PC-3 (cell line): ENCODE measurements around the gene FANCC.

Experiments
- EZH2phosphoT487 ChIP-seq: fragments of 300-600 bp; sonication (generic); IDR thresholded peaks from 2 replicates; pipeline ENCODE4 v1.6.1; 2018; ENCODE audit warnings: mild to moderate bottlenecking, antibody characterized with exemption, low read length, borderline replicate concordance
- TF ChIP-seq, protein P1 (sequence below): fragments of 300-600 bp; sonication (generic); conservative IDR thresholded peaks from 2 replicates; pipeline ENCODE4 v1.5.1; 2017; ENCODE audit warnings: antibody characterized with exemption, low read depth, mild to moderate bottlenecking, low read length

DNA sequence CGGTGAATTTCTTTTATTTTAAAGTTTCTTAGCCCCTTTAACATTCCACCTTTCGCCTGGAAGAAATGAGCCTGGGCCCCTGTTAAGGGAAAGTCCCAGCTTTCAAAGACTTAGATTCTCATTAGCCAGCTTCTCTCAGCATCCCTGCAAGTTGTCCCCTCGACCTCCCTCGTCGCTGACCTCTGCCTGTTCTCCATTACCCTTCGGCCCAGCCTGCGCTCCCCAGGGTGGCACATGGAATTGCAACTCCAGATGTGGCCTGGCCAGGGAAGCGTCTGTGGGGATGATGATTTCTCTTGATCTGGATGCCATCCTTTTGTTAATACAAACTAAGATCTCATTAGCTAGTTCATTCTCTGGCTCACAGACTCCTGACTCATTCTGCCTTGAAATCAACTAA, 43.4 kb upstream of the FANCC start:
- TF ChIP-seq, protein P1, sequence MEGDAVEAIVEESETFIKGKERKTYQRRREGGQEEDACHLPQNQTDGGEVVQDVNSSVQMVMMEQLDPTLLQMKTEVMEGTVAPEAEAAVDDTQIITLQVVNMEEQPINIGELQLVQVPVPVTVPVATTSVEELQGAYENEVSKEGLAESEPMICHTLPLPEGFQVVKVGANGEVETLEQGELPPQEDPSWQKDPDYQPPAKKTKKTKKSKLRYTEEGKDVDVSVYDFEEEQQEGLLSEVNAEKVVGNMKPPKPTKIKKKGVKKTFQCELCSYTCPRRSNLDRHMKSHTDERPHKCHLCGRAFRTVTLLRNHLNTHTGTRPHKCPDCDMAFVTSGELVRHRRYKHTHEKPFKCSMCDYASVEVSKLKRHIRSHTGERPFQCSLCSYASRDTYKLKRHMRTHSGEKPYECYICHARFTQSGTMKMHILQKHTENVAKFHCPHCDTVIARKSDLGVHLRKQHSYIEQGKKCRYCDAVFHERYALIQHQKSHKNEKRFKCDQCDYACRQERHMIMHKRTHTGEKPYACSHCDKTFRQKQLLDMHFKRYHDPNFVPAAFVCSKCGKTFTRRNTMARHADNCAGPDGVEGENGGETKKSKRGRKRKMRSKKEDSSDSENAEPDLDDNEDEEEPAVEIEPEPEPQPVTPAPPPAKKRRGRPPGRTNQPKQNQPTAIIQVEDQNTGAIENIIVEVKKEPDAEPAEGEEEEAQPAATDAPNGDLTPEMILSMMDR, result no peak
- no peak for TF ChIP-seq EZH2phosphoT487
